Left renal cortex interstitium (tissue), 4 donors: ENCODE measurements around the gene YJU2. TPM values are rescaled to one million over a fixed set of nuclear protein-coding genes. Genes with fewer than 3 reads are reported as not detected.
"Not testable (repeated sequence)": the region's sequence is repeated elsewhere in the genome, so short reads cannot be mapped to it uniquely, and the experiment has no call there.

Source experiments
- DNase-seq, 4 donors: peaks; one replicate each; pipeline ENCODE4 v3.0.0-alpha.2; 2013; ENCODE audit warnings: low read depth in 4 of 4, low spot score in 2 of 4, missing footprints in 1 of 4
- polyA plus RNA-seq, 4 donors: library from polyadenylated mRNA; unstranded; fragments of 120-200 nt; gene quantifications; one replicate each; pipeline ENCODE4 v1.2.1, GENCODE V29; 2013; ENCODE audit not compliant: insufficient read length in 4 of 4

YJU2 gene
- polyA plus RNA-seq, 4 donors: 19.7 to 28.5 (median 22.7) TPM

- DNase-seq: no peak
Observed at GRCh38 chr19:4227771-4228170, 19.1 kb upstream of the YJU2 start.

DNA sequence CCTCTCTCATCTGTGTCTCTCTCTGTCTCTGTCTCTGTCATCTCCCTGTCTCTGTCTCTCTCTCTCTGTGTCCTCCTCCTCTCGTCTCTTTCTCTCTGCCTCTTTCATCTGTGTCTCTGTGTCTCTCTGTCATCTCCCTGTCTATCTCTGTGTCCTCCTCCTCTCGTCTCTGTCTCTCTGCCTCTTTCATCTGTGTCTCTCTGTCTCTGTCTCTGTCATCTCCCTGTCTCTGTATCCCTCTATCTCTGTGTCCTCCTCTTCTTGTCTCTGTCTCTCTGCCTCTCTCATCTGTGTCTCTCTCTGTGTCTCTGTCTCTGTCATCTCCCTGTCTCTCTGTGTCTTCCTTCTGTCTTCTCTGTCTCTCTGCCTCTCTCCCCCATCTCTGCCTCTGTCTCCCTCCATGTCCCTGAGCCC is 18.1 kb upstream of the YJU2 start:
- DNase-seq: no peak

DNA sequence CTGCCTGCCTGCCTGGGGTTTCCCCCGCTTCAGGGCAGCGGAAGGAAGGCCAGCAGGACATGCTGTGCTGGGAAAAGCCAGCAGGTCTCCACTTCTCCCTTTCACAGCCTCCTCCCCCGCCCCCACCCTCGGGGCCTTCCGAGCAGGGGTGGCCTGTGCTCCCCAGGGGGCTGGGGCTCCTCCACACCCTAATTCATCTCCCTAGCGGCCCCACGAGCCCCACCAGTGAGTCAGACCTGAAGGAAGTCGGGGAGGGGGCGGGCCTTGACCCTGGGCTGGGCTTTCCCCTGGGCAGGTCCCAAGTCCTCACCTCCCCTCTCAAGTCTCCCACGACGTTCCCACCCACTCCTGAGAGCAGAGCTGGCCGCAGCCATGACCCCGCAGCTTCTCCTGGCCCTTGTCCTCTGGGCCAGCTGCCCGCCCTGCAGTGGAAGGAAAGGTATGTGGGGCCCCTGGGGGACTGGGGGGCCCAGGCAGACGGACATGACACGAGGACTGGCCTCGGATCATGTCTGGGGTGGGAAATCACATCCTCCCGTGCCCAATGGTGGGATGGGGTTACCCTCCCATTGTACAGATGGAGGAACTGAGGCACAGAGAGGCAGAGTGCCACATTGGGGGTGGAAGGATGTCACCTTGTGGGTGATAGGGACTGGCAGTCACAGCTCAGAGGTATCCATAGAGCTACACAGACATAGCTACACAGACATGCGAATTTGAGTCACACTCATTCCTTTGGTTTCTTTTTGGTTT is 17.5 kb upstream of the YJU2 start, which contains the start of gene EBI3:
Gene EBI3 (plus strand): TSS at position 345 of the 753 bp plus-strand sequence. CDS start 28 bp downstream, at position 373.
- no peak for DNase-seq

DNA sequence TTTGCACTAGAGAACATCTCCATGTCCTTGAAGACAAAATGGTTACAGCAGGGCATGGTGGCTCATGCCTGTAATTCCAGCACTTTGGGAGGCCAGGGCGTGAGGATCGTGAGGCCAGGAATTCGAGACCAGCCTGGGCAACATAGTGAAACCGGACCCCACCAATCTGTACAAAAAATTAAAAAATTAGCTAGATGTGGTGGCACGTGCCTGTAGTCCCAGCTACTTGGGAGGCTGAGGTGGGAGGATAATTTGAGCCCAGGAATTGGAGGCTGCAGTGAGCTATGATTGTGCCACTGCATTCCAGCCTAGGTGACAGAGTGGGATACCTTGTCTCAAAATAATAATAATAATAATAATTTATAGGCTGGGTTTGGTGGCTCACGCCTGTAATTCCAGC is 16.6 kb upstream of the YJU2 start:
- DNase-seq: not testable (repeated sequence)

GRCh38 chr19:4231521-4231920 is 15.4 kb upstream of the YJU2 start:
- DNase-seq: not testable (repeated sequence)

DNA sequence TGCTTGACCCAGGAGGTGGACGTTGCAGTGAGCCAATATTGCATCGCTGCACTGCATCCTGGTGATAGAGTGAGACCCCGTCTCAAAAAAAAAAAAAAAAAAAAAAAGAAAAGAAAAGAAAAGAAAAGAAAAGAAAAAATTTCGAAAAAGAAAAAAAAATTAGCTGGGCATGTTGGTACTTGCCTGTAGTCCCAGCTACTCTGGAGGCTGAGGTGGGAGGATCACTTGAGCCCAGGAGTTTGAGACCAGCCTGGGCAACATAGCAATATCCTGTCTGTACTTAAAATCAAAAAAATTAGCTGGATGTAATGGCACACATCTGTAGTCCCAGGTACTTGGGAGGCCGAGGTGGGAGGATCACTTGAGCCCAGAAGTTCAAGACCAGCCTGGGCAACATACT is 14.7 kb upstream of the YJU2 start:
- not testable (repeated sequence) for DNase-seq

DNA sequence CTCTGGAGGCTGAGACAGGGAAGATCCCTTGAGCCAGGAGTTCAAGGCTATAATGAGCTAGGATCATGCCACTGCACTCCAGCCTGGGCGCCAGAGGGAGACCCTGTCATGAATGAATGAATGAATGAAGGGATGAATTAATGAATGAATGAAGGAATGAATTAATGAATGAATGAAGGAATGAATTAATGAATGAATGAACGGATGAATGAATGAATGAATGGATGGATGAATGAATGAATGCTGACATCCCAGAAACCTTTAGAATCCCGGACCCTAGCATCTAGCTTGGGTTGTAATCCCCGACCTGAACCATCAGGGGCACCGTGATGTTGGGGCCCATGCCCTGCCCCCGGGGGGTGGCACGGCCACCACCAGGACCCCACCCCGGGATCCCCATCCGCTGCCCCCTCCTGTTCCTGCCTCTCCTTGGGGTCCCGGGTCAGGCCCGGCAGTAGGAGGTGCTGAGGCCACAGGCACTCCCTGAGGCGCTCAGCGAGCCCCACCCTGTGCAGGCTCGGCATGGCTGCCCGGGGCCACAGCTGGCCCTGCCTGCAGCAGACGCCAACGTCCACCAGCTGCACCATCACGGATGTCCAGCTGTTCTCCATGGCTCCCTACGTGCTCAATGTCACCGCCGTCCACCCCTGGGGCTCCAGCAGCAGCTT is 14.1 kb upstream of the YJU2 start:
- no peak for DNase-seq

DNA sequence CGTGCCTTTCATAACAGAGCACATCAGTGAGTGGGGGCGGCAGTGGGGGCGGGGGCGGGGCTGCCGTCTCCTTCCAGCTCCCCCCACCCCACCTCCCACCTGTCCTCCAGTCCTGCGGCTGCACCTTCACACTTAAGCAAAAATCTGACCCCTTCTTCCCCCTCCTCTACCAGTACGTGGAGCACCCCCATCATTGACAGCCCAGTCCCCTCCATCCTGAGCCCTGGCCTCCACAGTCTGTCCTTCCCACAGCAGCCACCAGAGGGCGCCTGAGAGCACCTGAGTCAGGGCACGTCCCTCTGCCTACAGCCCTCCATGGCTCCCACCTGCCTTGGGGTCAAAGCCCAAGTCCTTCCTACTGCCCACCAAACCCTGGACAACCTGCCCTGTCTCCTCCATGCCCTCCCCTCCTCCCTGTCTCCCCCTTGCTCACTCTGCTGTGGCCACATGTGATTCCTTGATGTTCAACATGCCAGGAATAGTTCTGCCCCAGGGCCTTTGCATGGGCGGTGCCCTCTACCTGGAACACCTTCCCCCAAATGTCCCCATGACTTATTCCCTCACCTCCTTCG is 13.5 kb upstream of the YJU2 start:
- DNase-seq: no peak

- DNase-seq: no peak
Observed at GRCh38 chr19:4234142-4234861, 12.6 kb upstream of the YJU2 start.

DNA sequence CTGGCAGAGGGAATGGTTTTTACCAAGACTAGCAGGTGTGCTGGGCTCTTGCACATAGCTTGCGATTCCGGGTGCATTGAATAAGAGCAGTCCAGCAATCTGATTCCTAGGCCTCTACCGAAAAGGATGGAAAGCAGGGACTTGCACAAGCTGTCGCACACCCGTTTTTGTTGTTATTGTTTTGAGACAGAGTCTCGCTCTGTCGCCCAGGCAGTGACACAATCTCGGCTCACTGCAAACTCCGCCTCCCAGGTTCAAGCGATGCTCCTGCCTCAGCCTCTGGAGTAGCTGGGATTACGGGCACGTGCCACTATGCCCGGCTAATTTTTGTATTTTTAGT is 12.0 kb upstream of the YJU2 start:
- no peak for DNase-seq

DNA sequence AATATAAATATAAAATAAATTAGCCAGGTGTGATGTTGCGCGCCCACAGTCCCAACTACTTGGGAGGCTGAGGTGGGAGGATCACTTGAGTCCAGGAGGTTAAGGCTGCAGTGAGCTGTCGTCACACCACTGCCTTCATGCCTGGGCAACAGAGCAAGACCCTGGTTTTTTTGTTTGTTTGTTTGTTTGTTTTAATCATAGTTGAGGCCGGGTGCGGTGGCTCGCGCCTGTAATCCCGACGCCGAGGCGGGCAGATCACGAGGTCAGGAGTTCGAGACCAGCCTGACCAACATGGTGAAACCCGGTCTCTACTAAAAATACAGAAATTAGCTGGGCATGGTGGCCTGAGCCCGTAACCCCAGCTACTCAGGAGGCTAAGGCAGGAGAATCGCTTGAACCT is 9.4 kb upstream of the YJU2 start:
- not testable (repeated sequence) for DNase-seq

DNA sequence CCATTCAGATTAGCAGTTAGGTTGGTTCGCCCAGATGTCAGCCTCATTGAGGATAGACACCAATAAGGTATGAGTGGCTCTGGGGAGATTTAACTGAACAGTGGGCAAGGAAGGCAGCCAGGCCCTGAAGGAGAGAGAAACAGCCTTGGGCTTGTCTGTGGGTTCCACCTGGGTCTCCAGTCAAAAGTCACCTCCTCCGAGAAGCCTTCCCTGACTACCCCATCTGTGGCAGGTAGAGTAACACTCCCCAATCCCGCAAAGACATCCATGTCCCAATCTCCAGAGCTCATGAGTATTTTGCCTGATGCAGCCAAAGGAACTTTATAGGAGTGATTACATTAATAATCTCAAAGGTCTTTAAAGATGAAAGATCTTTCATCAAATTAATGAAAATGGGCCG is 8.0 kb upstream of the YJU2 start:
- no peak for DNase-seq

- no peak for DNase-seq
Observed at GRCh38 chr19:4241824-4242430, 5.0 kb upstream of the YJU2 start.

- DNase-seq: not testable (repeated sequence)
Observed at GRCh38 chr19:4245938-4246337, 942 bp upstream of the YJU2 start.

DNA sequence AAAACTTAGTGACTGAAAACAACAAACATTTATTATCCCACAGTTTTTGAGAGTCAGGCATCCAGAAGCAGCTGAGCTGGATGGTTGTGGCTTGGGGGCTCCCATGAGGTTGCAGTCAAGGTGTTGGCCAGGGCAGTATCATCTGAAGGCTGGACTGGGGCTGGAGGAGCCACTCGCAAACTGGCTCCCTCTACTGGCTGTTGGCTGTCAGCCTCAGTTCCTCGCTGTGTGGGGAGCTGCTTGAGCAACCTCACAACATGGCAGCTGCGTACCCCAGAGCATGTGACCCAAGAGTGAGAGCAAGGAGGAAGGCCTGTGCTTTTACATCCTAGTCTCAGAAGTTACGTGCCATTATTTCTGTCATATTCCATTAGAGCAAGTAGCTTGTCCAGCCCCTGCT is 9.7 kb downstream of the YJU2 start:
- DNase-seq: no peak

DNA sequence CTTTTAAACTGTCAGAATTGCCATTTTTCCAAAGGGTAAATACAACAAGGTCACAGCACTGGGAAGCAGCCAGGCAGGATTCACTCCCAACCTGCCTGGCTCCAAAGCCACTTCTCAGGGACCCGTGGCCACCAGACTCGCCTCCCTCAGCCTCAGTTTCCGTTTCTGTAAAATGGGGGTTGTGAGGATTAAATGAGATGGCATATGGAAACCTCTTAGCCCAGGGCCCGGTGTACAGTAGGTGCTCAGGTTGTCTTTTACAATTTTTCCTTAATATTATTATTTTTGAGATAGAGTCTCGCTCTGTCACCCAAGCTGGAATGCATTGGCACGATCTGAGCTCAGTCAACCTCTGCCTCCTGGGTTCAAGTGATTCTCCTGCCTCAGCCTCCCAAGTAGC is 10.1 kb downstream of the YJU2 start:
- no peak for DNase-seq

GRCh38 chr19:4258181-4258580 is 11.3 kb downstream of the YJU2 start:
- no peak for DNase-seq

DNA sequence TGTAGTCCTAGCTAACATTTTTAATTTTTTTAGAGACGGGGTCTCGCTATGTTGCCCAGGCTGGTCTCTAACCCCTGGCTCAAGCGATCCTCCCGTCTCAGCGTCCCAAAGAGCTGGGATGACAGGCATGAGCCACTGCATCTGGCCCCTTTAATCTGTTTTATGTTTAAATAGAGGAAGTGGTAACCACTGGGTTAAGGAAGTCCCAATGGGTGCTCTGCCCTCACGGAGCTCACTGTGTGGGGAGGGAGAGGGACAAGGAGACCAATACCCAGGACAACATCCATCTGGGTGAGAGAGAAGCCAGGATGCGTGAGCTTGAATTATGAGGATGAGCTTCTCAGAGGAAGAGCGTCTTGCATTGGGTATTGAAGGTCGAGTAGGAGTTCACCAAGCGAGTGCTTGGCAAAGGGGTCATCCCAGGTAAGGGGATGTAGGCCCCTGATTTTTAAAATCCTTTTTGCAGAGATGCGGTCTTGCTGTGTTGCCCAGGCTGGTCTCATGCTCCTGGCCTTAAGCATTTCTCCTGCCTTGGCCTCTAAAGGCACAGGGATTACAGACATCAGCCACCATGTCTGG is 13.8 kb downstream of the YJU2 start:
- DNase-seq: no peak

DNA sequence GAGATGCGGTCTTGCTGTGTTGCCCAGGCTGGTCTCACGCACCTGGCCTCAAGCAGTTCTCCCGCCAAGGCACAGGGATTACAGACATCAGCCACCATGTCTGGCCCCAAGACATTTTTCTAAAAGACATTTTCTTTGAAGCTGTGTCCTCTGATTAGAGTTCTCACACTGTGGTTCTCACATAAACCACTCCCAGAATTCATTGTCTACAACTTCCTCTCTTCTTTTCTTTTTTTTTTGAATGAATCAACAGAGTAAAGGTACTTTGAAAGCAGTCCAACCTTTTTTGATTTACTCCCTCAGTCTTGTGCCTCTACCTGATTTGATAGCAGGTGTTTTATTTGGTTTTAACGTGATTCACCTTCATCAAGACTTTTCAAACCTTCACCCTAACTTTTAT is 17.9 kb downstream of the YJU2 start:
- no peak for DNase-seq

GRCh38 chr19:4266253-4267000 is 19.5 kb downstream of the YJU2 start:
- no peak for DNase-seq
